GM06990 (cell line): ENCODE results near the gene NDUFS4.
"Not testable (repeated sequence)": the region's sequence is repeated elsewhere in the genome, so short reads cannot be mapped to it uniquely, and the experiment has no call there.

Source experiments
- DNase-seq: peaks from one replicate; pipeline ENCODE4 v3.0.0-alpha.2; 2011; ENCODE audit not compliant: insufficient read length; ENCODE audit errors: extremely low read depth
- H3K27me3 ChIP-seq: replicated peaks from 2 replicates; pipeline ENCODE4 v1.6.0; 2011; ENCODE audit warnings: low read length; ENCODE audit not compliant: control insufficient read depth, insufficient read depth
- H3K36me3 ChIP-seq: 2 replicates; pipeline ENCODE4 v1.5.1; 2011; ENCODE audit warnings: low read length; ENCODE audit not compliant: control insufficient read depth, insufficient read depth
- H3K4me3 ChIP-seq: replicated peaks from 2 replicates; pipeline ENCODE4 v1.5.1; 2011; ENCODE audit warnings: low read depth, mild to moderate bottlenecking, control low read depth, low read length
- CTCF ChIP-seq: IDR thresholded peaks from 2 replicates; pipeline ENCODE4 v1.5.1; 2011; ENCODE audit warnings: low read length, control low read depth, mild to moderate bottlenecking, inconsistent platforms; ENCODE audit not compliant: insufficient read depth, poor library complexity, severe bottlenecking

NDUFS4 gene

GRCh38 chr5:53541859-53542258 lies 18.6 kb upstream of the NDUFS4 start:
- H3K36me3 ChIP-seq: no peaks in the 10 kb centered on the region
- no peak overlapping the region for H3K4me3 ChIP-seq
- no peak for DNase-seq
- TF ChIP-seq CTCF: no peak
- no peaks in the 10 kb centered on the region for H3K27me3 ChIP-seq

- no peaks in the 10 kb centered on the region for H3K27me3 ChIP-seq
- no peaks in the 10 kb centered on the region for H3K36me3 ChIP-seq
- TF ChIP-seq CTCF: no peak
- no peak overlapping the region for H3K4me3 ChIP-seq
- DNase-seq: no peak
These were observed 17.5 kb upstream of the NDUFS4 start for GRCh38 chr5:53542926-53543325.

GRCh38 chr5:53543401-53543800 lies 17.0 kb upstream of the NDUFS4 start:
- H3K36me3 ChIP-seq: no peaks in the 10 kb centered on the region
- no peak for TF ChIP-seq CTCF
- H3K27me3 ChIP-seq: no peaks in the 10 kb centered on the region
- no peak overlapping the region for H3K4me3 ChIP-seq
- no peak for DNase-seq

GRCh38 chr5:53545744-53546143 lies 14.7 kb upstream of the NDUFS4 start:
- no peaks in the 10 kb centered on the region for H3K36me3 ChIP-seq
- no peaks in the 10 kb centered on the region for H3K27me3 ChIP-seq
- TF ChIP-seq CTCF: no peak
- H3K4me3 ChIP-seq: no peak overlapping the region
- DNase-seq: no peak

- Histone ChIP-seq H3K36me3 (no peaks in the 10 kb centered on the region), H3K27me3 (no peaks in the 10 kb centered on the region), H3K4me3 (no peak overlapping the region)
- DNase-seq: no peak
- no peak for TF ChIP-seq CTCF
These were observed 13.2 kb upstream of the NDUFS4 start for GRCh38 chr5:53547226-53547625.

- not testable (repeated sequence) for H3K4me3 ChIP-seq, H3K27me3 ChIP-seq, DNase-seq, H3K36me3 ChIP-seq
These were observed 11.9 kb upstream of the NDUFS4 start for GRCh38 chr5:53548501-53548900.
